GM12878 (cell line): Measurements from ENCODE around the gene SMURF1. TPM values are rescaled to one million over a fixed set of nuclear protein-coding genes. Genes with fewer than 3 reads are reported as not detected.

Experiments used
- ATAC-seq: fragments of 200-7000 bp; cut with Tn5 transposase; 3 replicates; pipeline ENCODE4 v1.9.1; 2020; ENCODE audit warnings: mild to moderate bottlenecking, moderate library complexity
- BruUV-seq: library from RNA; stranded (reverse); fragments of 400-500 nt; replicated peaks from 2 replicates; lab custom pipeline; 2021; lab: Mats Ljungman, UMichigan
- CTCF ChIA-PET: fragments of 300-600 bp; sonication (Branson Sonifier 250); formaldehyde crosslinking; extraction: SDS; loops from one replicate; lab custom pipeline; 2021; ENCODE audit warnings: inconsistent platforms; lab: Yijun Ruan, JAX
- POLR2A ChIA-PET: fragments of 350-600 bp; formaldehyde crosslinking; extraction: SDS; loops from one replicate; lab custom pipeline; 2021; ENCODE audit warnings: inconsistent platforms; lab: Charles Lee
- RAD21 ChIA-PET: fragments of 300-600 bp; sonication (Branson Sonifier 250); formaldehyde crosslinking; loops from one replicate; lab custom pipeline; 2023; ENCODE audit warnings: antibody characterized with exemption; ENCODE audit not compliant: unreplicated experiment; lab: Charles Lee
- SMC1A ChIA-PET: fragments of 300-600 bp; sonication (Branson Sonifier 250); formaldehyde crosslinking; loops from one replicate; lab custom pipeline; 2023; ENCODE audit not compliant: unreplicated experiment, uncharacterized antibody; lab: Charles Lee
- DNase-seq: peaks from one replicate; pipeline ENCODE4 v3.0.0-alpha.2; 2011; ENCODE audit warnings: low read depth, low spot score
- FAIRE-seq: peaks from 3 replicates; lab custom pipeline; 2011; peaks lifted over from hg19 to GRCh38; lab: Jason Lieb, UNC
- H2AFZ ChIP-seq: 2 replicates; pipeline ENCODE4 v1.6.0; 2011; ENCODE audit warnings: low read depth, low read length, control low read depth; ENCODE audit not compliant: control insufficient read depth
- H3K27ac ChIP-seq: 2 replicates; pipeline ENCODE4 v1.5.1; 2011; ENCODE audit warnings: control low read depth; ENCODE audit not compliant: control insufficient read depth, insufficient read depth
- H3K27me3 ChIP-seq, 2 experiments: replicated peaks in 1 of 2; 2 replicates each; pipeline versions ENCODE4 v1.6.0 to v1.6.1; 2011; ENCODE audit warnings: low read length in 1 of 2; ENCODE audit not compliant: control insufficient read depth in 2 of 2, insufficient read depth in 2 of 2
- H3K36me3 ChIP-seq, 2 experiments: 2 replicates each; pipeline ENCODE4 v1.5.1; 2011; ENCODE audit warnings: low read length in 1 of 2; ENCODE audit not compliant: control insufficient read depth in 2 of 2, insufficient read depth in 2 of 2
- H3K4me1 ChIP-seq: 2 replicates; pipeline ENCODE4 v1.6.1; 2011; ENCODE audit warnings: mild to moderate bottlenecking, low read length, moderate library complexity, mixed read lengths; ENCODE audit not compliant: control insufficient read depth, insufficient read depth
- H3K4me2 ChIP-seq: 2 replicates; pipeline ENCODE4 v1.6.0; 2011; ENCODE audit warnings: control low read depth; ENCODE audit not compliant: control insufficient read depth, insufficient read depth
- H3K4me3 ChIP-seq: fragments of 200-600 bp; sonication (generic); 2 replicates; pipeline ENCODE4 v1.5.1; 2016
- H3K79me2 ChIP-seq: 2 replicates; pipeline ENCODE4 v1.6.0; 2011; ENCODE audit warnings: low read length; ENCODE audit not compliant: control insufficient read depth, insufficient read depth
- H3K9ac ChIP-seq: 2 replicates; pipeline ENCODE4 v1.8.0; 2011; ENCODE audit warnings: low read length, control low read depth, mixed read lengths; ENCODE audit not compliant: control insufficient read depth, insufficient read depth
- H3K9me3 ChIP-seq: replicated peaks from 3 replicates; pipeline ENCODE4 v1.5.1; 2011; ENCODE audit warnings: mild to moderate bottlenecking, low read length; ENCODE audit not compliant: control insufficient read depth, insufficient read depth
- H4K20me1 ChIP-seq: 2 replicates; pipeline ENCODE4 v1.6.0; 2011; ENCODE audit not compliant: control insufficient read depth, insufficient read depth
- CBFB ChIP-seq: IDR thresholded peaks from 2 replicates; pipeline ENCODE4 v1.6.1; 2016; ENCODE audit warnings: antibody characterized with exemption, low read depth
- CREM ChIP-seq: IDR thresholded peaks from 2 replicates; pipeline ENCODE4 v1.6.1; 2014; ENCODE audit warnings: antibody characterized with exemption, low read depth
- HDAC6 ChIP-seq: fragments of 200-600 bp; sonication (generic); IDR thresholded peaks from one replicate; pipeline ENCODE4 v1.8.0; 2017; ENCODE audit warnings: antibody characterized with exemption; ENCODE audit not compliant: unreplicated experiment
- IKZF2 ChIP-seq, 2 experiments: fragments of 450-650 bp; IDR thresholded peaks; 2 replicates each; pipeline ENCODE4 v1.6.1; 2017; ENCODE audit warnings: mild to moderate bottlenecking in 2 of 2, moderate library complexity in 2 of 2
- MYB ChIP-seq: fragments of 150-350 bp; IDR thresholded peaks from 2 replicates; pipeline ENCODE4 v1.6.1; 2014; ENCODE audit warnings: mild to moderate bottlenecking, low read depth, low read length, borderline replicate concordance
- RCOR1 ChIP-seq: conservative IDR thresholded peaks from 2 replicates; pipeline ENCODE4 v1.6.1; 2012; ENCODE audit warnings: low read depth, low read length, improper control_type of control experiment
- RUNX3 ChIP-seq: IDR thresholded peaks from 2 replicates; pipeline ENCODE4 v1.6.1; 2012; ENCODE audit warnings: low read length, inconsistent platforms
- SKIL ChIP-seq: fragments of 450-650 bp; IDR thresholded peaks from 2 replicates; pipeline ENCODE4 v1.6.1; 2017; ENCODE audit warnings: mild to moderate bottlenecking, low read depth, inconsistent platforms; ENCODE audit not compliant: poor library complexity, severe bottlenecking
- SREBF1 ChIP-seq: IDR thresholded peaks from 2 replicates; pipeline ENCODE4 v1.6.1; 2012; ENCODE audit warnings: mild to moderate bottlenecking, low read length
- ZBTB11 ChIP-seq: fragments of 450-650 bp; formaldehyde crosslinking; IDR thresholded peaks from 2 replicates; pipeline ENCODE4 v1.5.0; 2022; ENCODE audit warnings: mild to moderate bottlenecking, missing genetic modification characterization
- ZZZ3 ChIP-seq: IDR thresholded peaks from 2 replicates; pipeline ENCODE4 v1.6.1; 2011; ENCODE audit warnings: low read depth; ENCODE audit not compliant: control insufficient read depth, insufficient read length
- WGBS: methylation state at CpG from one replicate; pipeline ENCODE4 v1.1.6; 2016; ENCODE audit warnings: low lambda C conversion rate; ENCODE audit not compliant: insufficient replicate concordance, insufficient coverage; ENCODE audit errors: missing lambda C conversion rate; 5-methylcytosine and 5-hydroxymethylcytosine counted together
- in situ Hi-C: fragments of 300-500 bp; cut with MboI; formaldehyde crosslinking; loops from 9 replicates; pipeline ENCODE4 v1.14.3; 2018; ENCODE audit warnings: mixed read lengths
- intact Hi-C: fragments of 100-400 bp; cut with micrococcal nuclease; formaldehyde crosslinking; loops from one replicate; pipeline ENCODE4 v1.14.2; 2022; ENCODE audit not compliant: unreplicated experiment
- polyA plus RNA-seq, 11 experiments: library from polyadenylated mRNA; depleted of rRNA in 4 of 11; unstranded in 6 of 11; stranded (reverse) in 5 of 11; fragments of >200 nt; fragmentation: Nextera tagmentation in 4 of 11; fragmentation: Illumina TruSeq in 1 of 11; extraction: Ambion mirVana in 4 of 11; extraction: Trizol in 1 of 11; gene quantifications; 1 replicate in 1 of 11; 2 replicates in 10 of 11; pipeline versions ENCODE4 v1.2.1 to v1.2.3, GENCODE V29; 2011 to 2016; ENCODE audit warnings: inconsistent platforms in 2 of 11, missing spikeins in 2 of 11, low read depth in 1 of 11
- total RNA-seq, 4 experiments: library from RNA; depleted of rRNA in 3 of 4; stranded (reverse); fragments of >200 nt in 3 of 4; fragmentation: Illumina TruSeq in 1 of 4; extraction: Trizol in 1 of 4; gene quantifications; 2 replicates each; pipeline versions ENCODE4 v1.2.1 to v1.2.3, GENCODE V29; 2013 to 2021
- TF ChIP-seq, protein P1 (sequence below): IDR thresholded peaks from 2 replicates; pipeline ENCODE4 v1.6.1; 2012; ENCODE audit warnings: mild to moderate bottlenecking, low read depth, low read length

Gene SMURF1
- total and polyA plus RNA-seq, 10 of the 15 experiments (the other 5 are each of a cell fraction or from before 2014, with no cell fraction given) = 0.76 to 14.0 (median 7.9) TPM

- TF ChIP-seq SKIL = no peak
These were observed 21.1 kb downstream of the SMURF1 start (continued) for GRCh38 chr7:99122762-99123161.

- H3K79me2 ChIP-seq = peaks cover 8% of the 10 kb centered on the region
- CTCF ChIA-PET = interaction anchor here (0.6 to 1.4 kb wide), 6 partner anchors 8 to 137 kb away, joined by 3 to 4 read pairs (median 3); no protein-coding TSS in a partner anchor
- no peak overlapping the region for H2AFZ ChIP-seq
- H3K36me3 ChIP-seq = no peaks in the 10 kb centered on the region
- in situ Hi-C loops = no loop called here
- H3K27me3 ChIP-seq = no peaks in the 10 kb centered on the region
- H3K4me2 ChIP-seq = no peak overlapping the region
- DNase-seq (no peak), FAIRE-seq (no peak), ATAC-seq (no peak)
- no peaks in the 10 kb centered on the region for H4K20me1 ChIP-seq
- TF ChIP-seq RCOR1 (no peak), HDAC6 (no peak), SREBF1 (no peak), CREM (no peak), RUNX3 (no peak), ZZZ3 (no peak), IKZF2 (IDR thresholded peaks at IDR 0.05) (no peak), ZBTB11 (CRISPR knock-in tag) (no peak), MYB (no peak), CBFB (no peak)
- TF ChIP-seq, protein P1, sequence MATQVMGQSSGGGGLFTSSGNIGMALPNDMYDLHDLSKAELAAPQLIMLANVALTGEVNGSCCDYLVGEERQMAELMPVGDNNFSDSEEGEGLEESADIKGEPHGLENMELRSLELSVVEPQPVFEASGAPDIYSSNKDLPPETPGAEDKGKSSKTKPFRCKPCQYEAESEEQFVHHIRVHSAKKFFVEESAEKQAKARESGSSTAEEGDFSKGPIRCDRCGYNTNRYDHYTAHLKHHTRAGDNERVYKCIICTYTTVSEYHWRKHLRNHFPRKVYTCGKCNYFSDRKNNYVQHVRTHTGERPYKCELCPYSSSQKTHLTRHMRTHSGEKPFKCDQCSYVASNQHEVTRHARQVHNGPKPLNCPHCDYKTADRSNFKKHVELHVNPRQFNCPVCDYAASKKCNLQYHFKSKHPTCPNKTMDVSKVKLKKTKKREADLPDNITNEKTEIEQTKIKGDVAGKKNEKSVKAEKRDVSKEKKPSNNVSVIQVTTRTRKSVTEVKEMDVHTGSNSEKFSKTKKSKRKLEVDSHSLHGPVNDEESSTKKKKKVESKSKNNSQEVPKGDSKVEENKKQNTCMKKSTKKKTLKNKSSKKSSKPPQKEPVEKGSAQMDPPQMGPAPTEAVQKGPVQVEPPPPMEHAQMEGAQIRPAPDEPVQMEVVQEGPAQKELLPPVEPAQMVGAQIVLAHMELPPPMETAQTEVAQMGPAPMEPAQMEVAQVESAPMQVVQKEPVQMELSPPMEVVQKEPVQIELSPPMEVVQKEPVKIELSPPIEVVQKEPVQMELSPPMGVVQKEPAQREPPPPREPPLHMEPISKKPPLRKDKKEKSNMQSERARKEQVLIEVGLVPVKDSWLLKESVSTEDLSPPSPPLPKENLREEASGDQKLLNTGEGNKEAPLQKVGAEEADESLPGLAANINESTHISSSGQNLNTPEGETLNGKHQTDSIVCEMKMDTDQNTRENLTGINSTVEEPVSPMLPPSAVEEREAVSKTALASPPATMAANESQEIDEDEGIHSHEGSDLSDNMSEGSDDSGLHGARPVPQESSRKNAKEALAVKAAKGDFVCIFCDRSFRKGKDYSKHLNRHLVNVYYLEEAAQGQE = no peak
- no peak overlapping the region for H3K27ac ChIP-seq
- RAD21 ChIA-PET = interaction anchor here (0.7 to 1.8 kb wide), 2 partner anchors 10 to 23 kb away, joined by 4 read pairs; no protein-coding TSS in a partner anchor
- H3K9ac ChIP-seq = no peak overlapping the region
- 96% methylated on average over 13 of the region's 13 CpGs for WGBS
- no peak overlapping the region for H3K4me3 ChIP-seq
- POLR2A ChIA-PET = interaction anchor here (0.7 to 1.3 kb wide), 5 partner anchors 10 to 304 kb away, joined by 3 to 13 read pairs (median 6); no protein-coding TSS in a partner anchor
- SMC1A ChIA-PET = interaction anchor here (0.5 to 1.6 kb wide), 4 partner anchors 9 to 1727 kb away, joined by 3 to 6 read pairs (median 4); no protein-coding TSS in a partner anchor
- intact Hi-C loops = no loop called here
- BruUV-seq = no TSS peak
- peaks cover 3% of the 10 kb centered on the region; the same call in 2 of the 3 replicates for H3K9me3 ChIP-seq
- no peaks in the 10 kb centered on the region for H3K4me1 ChIP-seq
These were observed 22.3 kb downstream of the SMURF1 start for GRCh38 chr7:99121496-99122021.
